Activated CD8-positive, alpha-beta memory T cell treated with anti-CD3 and anti-CD28 coated beads, Interleukin-2, amount 50 U/mL, for 24 hours (primary cell): ENCODE data around the gene EXOSC2.

ENCODE experiments used
- DNase-seq: peaks from one replicate; pipeline ENCODE4 v3.0.0-alpha.2; 2020; ENCODE audit errors: extremely low read depth

The EXOSC2 gene

DNA sequence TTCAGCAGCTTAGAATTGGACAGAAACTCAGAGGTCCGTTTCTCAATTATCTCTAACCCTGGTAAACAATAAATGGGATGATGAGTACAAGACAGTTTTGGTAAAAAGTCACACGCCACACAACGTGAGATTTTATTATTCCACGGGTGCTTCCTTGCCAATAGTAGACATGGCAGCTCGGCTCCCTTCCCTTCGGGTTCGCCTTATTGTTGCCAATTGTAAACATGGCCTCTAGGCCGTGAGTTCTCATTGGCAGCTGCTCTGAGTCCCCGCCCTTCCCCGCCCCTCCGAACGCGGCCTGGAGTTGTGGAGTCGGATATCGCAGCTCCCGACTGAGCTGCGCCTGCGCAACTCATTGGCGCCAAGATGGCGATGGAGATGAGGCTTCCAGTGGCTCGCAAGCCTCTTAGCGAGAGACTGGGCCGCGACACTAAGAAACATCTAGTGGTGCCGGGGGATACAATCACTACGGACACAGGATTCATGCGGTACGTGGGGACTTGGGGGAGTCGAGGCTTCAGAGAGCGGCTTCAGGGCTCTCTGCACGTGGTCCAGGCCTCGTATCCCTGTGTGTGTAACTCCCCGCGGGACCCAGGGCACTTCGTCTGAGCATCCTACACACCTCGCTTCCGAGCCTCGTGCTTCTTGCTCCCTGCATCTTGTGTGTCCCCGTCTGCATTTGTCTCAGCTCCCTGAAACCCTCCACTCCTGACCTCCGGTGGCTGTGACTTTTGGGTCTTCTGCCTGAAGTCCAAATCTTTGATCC is at the start of gene EXOSC2:
Gene EXOSC2, plus strand, starts transcription at position 355 of the 766 bp plus-strand sequence. Its CDS starts 12 bp downstream, at position 367.
- peak; percentile 96 for DNase-seq

- no peak for DNase-seq
These were observed 42.4 kb upstream of the EXOSC2 start for GRCh38 chr9:130651221-130651620.

GRCh38 chr9:130651752-130652151 is 41.8 kb upstream of the EXOSC2 start:
- DNase-seq: no peak

GRCh38 chr9:130654879-130655278 is 38.7 kb upstream of the EXOSC2 start:
- DNase-seq: no peak

- DNase-seq: no peak
These were observed 34.5 kb upstream of the EXOSC2 start for GRCh38 chr9:130658893-130659698.

DNA sequence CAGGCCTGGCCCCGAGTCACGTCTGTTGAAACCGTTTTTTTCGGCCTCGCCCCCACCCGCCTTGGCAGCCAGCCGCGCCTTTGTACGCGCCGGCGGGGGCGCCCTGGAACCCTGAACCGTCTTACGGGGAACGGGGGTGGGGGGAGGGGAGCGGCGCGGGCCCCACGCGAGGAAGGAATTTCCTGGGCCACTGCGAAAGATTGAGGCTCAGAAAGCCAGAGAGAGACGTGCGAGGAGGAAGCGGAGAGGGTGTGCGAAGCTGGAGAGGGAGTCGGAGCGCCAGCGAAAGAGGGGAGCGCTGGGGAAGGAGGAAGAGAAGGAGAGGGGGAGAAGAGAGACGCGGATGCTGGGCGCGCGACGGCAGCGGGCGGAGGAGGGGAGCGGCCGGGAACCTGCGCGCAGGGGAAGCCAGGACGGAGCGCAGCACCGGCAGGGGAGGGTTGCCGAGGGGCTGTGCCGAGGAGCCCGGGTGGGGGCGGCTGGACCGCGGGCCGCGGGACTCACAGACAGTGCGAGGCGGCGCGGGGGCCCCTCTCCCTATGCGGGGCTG is 33.8 kb upstream of the EXOSC2 start:
- no peak for DNase-seq

- DNase-seq: no peak
These were observed 33.3 kb upstream of the EXOSC2 start for GRCh38 chr9:130660326-130660682.

GRCh38 chr9:130660683-130661450 is 32.7 kb upstream of the EXOSC2 start:
- no peak for DNase-seq

- DNase-seq: no peak
These were observed 32.0 kb upstream of the EXOSC2 start for GRCh38 chr9:130661451-130662098.

DNA sequence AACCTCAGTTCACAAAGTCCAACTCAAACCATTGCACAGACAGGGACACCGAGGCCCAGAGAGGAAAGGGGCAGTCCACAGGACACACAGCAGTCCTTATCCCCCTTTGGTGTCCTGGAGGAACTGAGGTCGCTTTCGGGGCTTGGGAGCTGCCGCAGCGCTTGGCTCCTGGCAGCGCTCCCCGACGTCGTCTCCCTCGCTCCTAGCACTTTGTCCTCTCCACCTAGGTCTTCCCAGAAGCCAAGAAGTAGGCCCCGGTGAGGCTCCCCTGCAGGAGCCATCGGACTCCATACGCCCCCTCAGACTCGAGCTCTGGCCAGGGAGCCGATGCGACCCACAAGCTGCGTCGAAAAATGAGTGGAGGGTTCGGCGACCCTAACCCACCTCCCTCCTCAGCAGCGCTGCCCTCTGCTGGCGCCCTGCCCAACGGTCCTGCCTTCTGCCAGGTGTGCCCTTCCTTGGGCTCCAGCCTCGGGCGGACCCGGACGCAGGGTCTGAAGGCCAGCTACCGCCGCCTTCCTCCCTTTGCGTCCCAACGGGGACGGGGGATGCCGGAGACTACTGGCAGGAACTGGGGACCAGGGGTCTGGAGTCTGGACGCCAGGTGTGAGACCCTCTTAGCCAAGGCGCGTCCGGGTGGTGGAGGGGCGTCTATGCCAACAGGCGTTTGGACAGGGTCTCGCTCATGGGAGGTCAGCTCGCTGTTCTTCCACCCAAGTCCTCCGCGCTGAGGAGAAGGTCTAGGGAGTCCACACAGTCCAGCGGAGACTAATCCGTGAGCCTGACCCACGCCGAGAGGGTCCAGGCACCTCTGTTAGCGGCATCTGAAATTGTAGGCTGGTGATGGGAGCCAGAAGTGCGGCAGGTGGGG is 31.2 kb upstream of the EXOSC2 start:
- no peak for DNase-seq

GRCh38 chr9:130662970-130663257 is 30.7 kb upstream of the EXOSC2 start:
- no peak for DNase-seq

DNA sequence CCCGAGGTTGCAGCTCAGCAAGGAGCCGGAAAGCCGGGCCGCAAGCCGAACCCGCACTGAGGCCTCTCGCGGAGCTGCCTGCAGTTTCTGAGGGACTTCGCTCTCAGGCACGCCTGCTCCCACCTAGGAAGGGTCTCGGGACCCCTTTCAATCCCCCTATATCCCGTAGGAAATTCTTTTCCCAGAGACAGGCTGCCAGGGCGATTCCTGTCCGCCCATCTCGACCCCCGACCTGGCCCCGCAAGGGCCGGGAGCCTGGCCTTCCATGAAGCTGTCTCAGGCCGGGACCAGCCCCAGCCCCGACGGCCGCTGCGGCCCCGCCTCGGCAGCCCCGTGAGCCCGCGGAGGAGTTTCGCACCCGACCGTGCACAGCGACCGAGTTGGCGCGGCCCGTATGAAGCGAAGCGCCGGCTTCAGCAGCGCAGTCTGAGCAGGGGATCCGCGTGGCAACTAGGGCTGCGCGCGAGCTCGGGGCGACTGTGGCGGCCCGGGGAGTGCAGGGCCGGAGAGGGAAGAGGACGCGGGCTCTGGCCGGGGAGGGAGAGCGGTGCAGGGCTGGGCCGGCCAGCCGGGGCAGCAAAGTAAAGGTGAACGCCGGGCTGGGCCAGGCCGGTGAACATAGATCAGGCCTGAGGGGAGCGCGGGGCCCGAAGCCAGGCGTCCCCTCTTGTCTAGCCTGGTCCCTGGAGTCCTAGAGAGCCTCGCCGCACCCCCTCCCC is 30.2 kb upstream of the EXOSC2 start:
- no peak for DNase-seq

DNA sequence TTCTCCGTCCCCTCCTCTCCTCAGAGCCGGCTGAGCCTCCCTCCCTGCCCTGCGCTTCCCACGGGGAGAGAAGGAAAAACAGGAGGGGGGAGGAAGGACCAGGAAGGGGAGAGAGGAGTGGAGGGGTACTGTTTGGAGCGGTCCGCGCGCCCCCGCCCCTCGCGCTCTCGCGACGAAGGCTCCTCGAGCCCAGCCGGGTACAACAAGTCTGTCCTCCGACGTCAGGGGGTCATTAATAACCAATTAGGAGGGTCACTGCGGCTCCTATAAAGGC is 29.7 kb upstream of the EXOSC2 start:
- no peak for DNase-seq

DNA sequence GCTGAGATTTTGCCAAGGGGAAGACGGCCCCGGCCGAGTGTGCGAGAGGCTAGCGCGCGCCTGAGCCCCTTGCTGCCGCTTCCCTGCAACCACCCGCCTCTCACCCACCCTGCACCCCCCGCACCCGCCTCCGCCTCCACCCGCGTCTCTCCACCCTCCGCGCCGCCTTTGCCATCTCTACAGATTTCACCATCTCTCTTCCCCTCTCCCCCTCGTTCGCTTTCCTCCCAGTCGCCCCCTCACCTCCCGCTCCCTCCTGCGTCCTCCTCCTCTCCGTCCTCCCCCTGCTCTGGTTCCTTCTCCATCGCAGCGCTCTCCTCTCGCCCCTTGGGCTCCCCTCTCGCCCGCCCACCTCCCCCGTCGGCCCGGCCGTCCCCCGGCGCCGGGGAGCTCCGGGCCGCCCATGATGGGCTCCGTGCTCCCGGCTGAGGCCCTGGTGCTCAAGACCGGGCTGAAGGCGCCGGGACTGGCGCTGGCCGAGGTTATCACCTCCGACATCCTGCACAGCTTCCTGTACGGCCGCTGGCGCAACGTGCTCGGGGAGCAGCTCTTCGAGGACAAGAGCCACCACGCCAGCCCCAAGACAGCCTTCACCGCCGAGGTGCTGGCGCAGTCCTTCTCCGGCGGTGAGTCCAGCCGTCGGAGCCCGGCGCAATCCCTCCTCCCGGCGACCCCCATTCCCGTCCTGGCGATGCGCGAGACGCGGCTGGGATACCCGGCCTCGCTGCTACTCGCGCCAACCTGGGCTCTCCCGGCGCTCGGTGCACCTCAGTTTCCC is 29.1 kb upstream of the EXOSC2 start, which contains the start of gene PRDM12:
Gene PRDM12, plus strand, starts transcription at position 344 of the 778 bp plus-strand sequence. Its CDS starts 60 bp downstream, at position 404.
- DNase-seq: no peak

DNA sequence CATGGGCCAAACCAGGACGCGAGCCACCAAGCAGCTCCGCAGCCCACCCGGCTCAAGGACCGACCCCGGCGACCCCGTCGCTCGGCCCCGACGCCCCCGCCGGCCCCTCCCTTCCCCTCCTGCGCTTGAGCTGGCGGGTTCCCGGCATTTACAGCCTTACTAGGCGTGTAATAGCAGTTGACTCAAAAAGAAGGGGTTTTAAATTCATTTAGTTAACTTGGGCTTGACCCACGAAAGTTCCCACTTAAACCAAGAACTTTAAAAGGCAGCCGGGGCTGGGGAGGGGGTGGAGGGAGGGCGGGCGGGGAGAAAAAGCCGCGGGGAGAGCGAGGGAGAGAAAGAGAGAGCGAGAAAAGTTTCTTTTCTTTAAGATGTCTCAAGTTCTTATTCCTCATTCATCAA is 28.6 kb upstream of the EXOSC2 start:
- DNase-seq: no peak

- DNase-seq: no peak
These were observed 27.9 kb upstream of the EXOSC2 start for GRCh38 chr9:130665431-130666392.

DNA sequence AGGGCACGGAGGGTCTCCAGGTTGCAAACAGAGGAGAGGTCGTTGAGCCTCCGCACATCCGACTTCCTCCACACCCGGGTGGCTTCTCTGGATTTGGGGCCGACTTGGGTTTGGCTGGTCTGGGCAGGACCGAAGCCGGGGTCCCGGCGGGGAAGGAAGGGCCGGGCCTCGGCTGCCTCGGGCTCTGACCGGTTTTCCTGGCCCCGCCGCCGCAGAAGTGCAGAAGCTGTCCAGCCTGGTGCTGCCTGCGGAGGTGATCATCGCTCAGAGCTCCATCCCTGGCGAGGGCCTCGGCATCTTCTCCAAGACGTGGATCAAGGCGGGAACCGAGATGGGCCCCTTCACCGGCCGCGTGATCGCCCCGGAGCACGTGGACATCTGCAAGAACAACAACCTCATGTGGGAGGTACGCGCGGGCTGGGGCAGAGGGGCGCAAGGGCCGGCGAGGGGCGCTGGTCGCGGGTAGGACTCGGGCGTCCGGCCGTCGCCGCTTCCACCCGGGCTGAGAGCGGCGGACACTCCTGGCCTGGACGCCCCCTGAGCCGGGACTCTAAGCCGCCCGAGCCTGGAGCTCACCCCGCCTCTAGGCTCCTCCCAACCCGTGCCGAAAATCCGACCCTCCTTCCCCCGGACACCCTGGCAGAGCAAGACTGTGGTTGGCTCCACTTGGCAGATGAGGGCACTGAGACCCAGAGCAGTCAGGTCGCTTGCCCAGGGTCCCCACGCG is 27.0 kb upstream of the EXOSC2 start:
- DNase-seq: no peak

DNA sequence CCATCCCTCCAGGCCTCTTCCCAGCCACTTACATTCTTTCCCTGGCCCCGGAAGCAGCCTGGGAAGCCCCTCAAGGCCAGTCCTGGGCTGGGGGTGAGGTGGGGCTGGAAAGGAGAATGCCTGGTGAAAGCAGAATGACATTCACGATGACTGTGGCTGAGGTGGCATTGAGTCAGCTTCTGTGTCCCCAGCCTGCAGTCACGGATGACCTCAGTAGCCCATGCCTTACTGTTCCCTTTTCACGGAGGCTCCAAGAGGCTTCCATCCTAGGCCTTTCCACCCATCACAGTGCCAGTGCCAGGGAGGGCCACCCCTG is 26.5 kb upstream of the EXOSC2 start:
- DNase-seq: no peak
